MM.1S (cell line): ENCODE results near the gene LKAAEAR1.

ENCODE experiments used
- CTCF ChIP-seq: fragments of 300-600 bp; sonication (generic); IDR thresholded peaks from 2 replicates; pipeline ENCODE4 v1.5.1; 2016; ENCODE audit warnings: antibody characterized with exemption, low read length, mixed read lengths
- EZH2 ChIP-seq: fragments of 300-600 bp; sonication (generic); optimal IDR thresholded peaks from 2 replicates; pipeline ENCODE3; 2017; ENCODE audit warnings: low read depth, mild to moderate bottlenecking, antibody characterized with exemption, low read length, mixed read lengths

GRCh38 chr20:64091770-64092169, 7.6 kb upstream of the LKAAEAR1 start:
- no peak for TF ChIP-seq CTCF
- no peak for TF ChIP-seq EZH2
